ENCODE data around the gene CARD8.
"Not testable (repeated sequence)": the region's sequence is repeated elsewhere in the genome, so short reads cannot be mapped to it uniquely, and the experiment has no call there.

Gene CARD8

GRCh38 chr19:48292798-48293197 lies 37.1 kb upstream of the CARD8 start:
- Histone ChIP-seq H3K4me2 (peak overlapping the region; percentile 57; the same call in 1 of the 2 replicates), H3K4me3 (no peak overlapping the region), H3K27ac (peak overlapping the region; percentile 6; the same call in 1 of the 2 replicates), H3K9me3 (no peaks in the 10 kb centered on the region), H3K9ac (no peak overlapping the region), H3K36me3 (peaks cover 12% of the 10 kb centered on the region; the same call in 1 of the 2 replicates), H4K20me1 (no peaks in the 10 kb centered on the region), H3K4me1 (peaks cover 69% of the 10 kb centered on the region), H3K27me3 (no peaks in the 10 kb centered on the region)
- no peak for TF ChIP-seq Cebpa-rat (IDR thresholded peaks at IDR 0.05)

- not testable (repeated sequence) for H3K27me3 ChIP-seq
Observed at GRCh38 chr19:48291489-48291815, 35.7 kb upstream of the CARD8 start.

GRCh38 chr19:48290771-48291488 lies 35.2 kb upstream of the CARD8 start:
- peaks cover 58% of the 10 kb centered on the region for H3K4me1 ChIP-seq
- H3K4me3 ChIP-seq: peak overlapping the region; percentile 72
- peaks cover 9% of the 10 kb centered on the region for H3K9me3 ChIP-seq
- TF ChIP-seq Cebpa-rat (IDR thresholded peaks at IDR 0.05): no peak
- H3K9ac ChIP-seq: peak overlapping the region; percentile 79
- H3K27me3 ChIP-seq: no peaks in the 10 kb centered on the region
- H3K27ac ChIP-seq: peak overlapping the region; percentile 78
- H3K4me2 ChIP-seq: peak overlapping the region; percentile 93
- no peaks in the 10 kb centered on the region for H4K20me1 ChIP-seq
- peaks cover 30% of the 10 kb centered on the region for H3K36me3 ChIP-seq

More at GRCh38 chr19:48291489-48291815, 35.7 kb upstream of the CARD8 start:
- Histone ChIP-seq H3K4me2 (peak overlapping the region; percentile 93), H3K4me1 (peaks cover 58% of the 10 kb centered on the region), H3K4me3 (peak overlapping the region; percentile 72), H3K36me3 (peaks cover 25% of the 10 kb centered on the region), H3K9ac (peak overlapping the region; percentile 79)
- H3K27ac ChIP-seq, H4K20me1 ChIP-seq, H3K9me3 ChIP-seq: not testable (repeated sequence)

GRCh38 chr19:48290401-48290770 lies 34.7 kb upstream of the CARD8 start:
- Histone ChIP-seq H3K27ac (no peak overlapping the region), H3K4me3 (peak overlapping the region; percentile 72), H3K9ac (no peak overlapping the region), H3K36me3 (peaks cover 36% of the 10 kb centered on the region), H3K9me3 (peaks cover 15% of the 10 kb centered on the region), H3K4me2 (peak overlapping the region; percentile 93), H3K27me3 (no peaks in the 10 kb centered on the region), H3K4me1 (peaks cover 52% of the 10 kb centered on the region), H4K20me1 (no peaks in the 10 kb centered on the region)
- no peak for TF ChIP-seq Cebpa-rat (IDR thresholded peaks at IDR 0.05)

- no peak for TF ChIP-seq Cebpa-rat (IDR thresholded peaks at IDR 0.05)
- Histone ChIP-seq H3K4me3 (no peak overlapping the region), H4K20me1 (no peaks in the 10 kb centered on the region), H3K9me3 (peaks cover 26% of the 10 kb centered on the region), H3K4me1 (peaks cover 33% of the 10 kb centered on the region), H3K9ac (no peak overlapping the region), H3K4me2 (no peak overlapping the region), H3K36me3 (peaks cover 62% of the 10 kb centered on the region), H3K27me3 (no peaks in the 10 kb centered on the region), H3K27ac (no peak overlapping the region)
Observed at GRCh38 chr19:48287748-48288147, 32.0 kb upstream of the CARD8 start.

GRCh38 chr19:48284896-48285295 lies 29.2 kb upstream of the CARD8 start:
- H3K27ac ChIP-seq: no peak overlapping the region
- H3K36me3 ChIP-seq: peaks cover 91% of the 10 kb centered on the region
- H3K27me3 ChIP-seq: no peaks in the 10 kb centered on the region

GRCh38 chr19:48283908-48284307 lies 28.2 kb upstream of the CARD8 start:
- no peak overlapping the region for H3K4me2 ChIP-seq
- 0 out of 2 replicates have a peak, but pooled peaks cover 8% of the 10 kb centered on the region for H3K4me1 ChIP-seq
- H3K4me3 ChIP-seq: no peak overlapping the region
- H3K27me3 ChIP-seq: no peaks in the 10 kb centered on the region
- peaks cover 94% of the 10 kb centered on the region for H3K36me3 ChIP-seq
- no peak for TF ChIP-seq Cebpa-rat (IDR thresholded peaks at IDR 0.05)
- peaks cover 34% of the 10 kb centered on the region for H3K9me3 ChIP-seq
- no peak overlapping the region for H3K27ac ChIP-seq
- H4K20me1 ChIP-seq: no peaks in the 10 kb centered on the region
- H3K9ac ChIP-seq: no peak overlapping the region

More at GRCh38 chr19:48284896-48285295, 29.2 kb upstream of the CARD8 start:
- TF ChIP-seq Cebpa-rat (IDR thresholded peaks at IDR 0.05): no peak
- Histone ChIP-seq H4K20me1 (no peaks in the 10 kb centered on the region), H3K9ac (no peak overlapping the region), H3K9me3 (peaks cover 34% of the 10 kb centered on the region), H3K4me1 (peaks cover 8% of the 10 kb centered on the region; the same call in 1 of the 2 replicates), H3K4me2 (no peak overlapping the region), H3K4me3 (no peak overlapping the region)

- Histone ChIP-seq H3K4me2 (no peak overlapping the region), H3K4me3 (no peak overlapping the region), H3K36me3 (peaks cover 91% of the 10 kb centered on the region), H3K9me3 (peaks cover 18% of the 10 kb centered on the region), H3K27ac (no peak overlapping the region), H3K4me1 (peaks cover 22% of the 10 kb centered on the region), H3K9ac (no peak overlapping the region), H3K27me3 (no peaks in the 10 kb centered on the region), H4K20me1 (no peaks in the 10 kb centered on the region)
- TF ChIP-seq Cebpa-rat (IDR thresholded peaks at IDR 0.05): no peak
Observed at GRCh38 chr19:48279747-48280146, 24.0 kb upstream of the CARD8 start.

- Histone ChIP-seq H3K9ac (no peak overlapping the region), H4K20me1 (no peaks in the 10 kb centered on the region), H3K36me3 (peaks cover 48% of the 10 kb centered on the region), H3K27ac (no peak overlapping the region), H3K4me2 (peak overlapping the region; percentile 82; the same call in 1 of the 2 replicates), H3K4me3 (no peak overlapping the region), H3K4me1 (peaks cover 44% of the 10 kb centered on the region), H3K9me3 (no peaks in the 10 kb centered on the region), H3K27me3 (no peaks in the 10 kb centered on the region)
- TF ChIP-seq Cebpa-rat (IDR thresholded peaks at IDR 0.05): no peak
Observed at GRCh38 chr19:48274938-48275337, 19.2 kb upstream of the CARD8 start.

GRCh38 chr19:48274173-48274572 lies 18.5 kb upstream of the CARD8 start:
- Histone ChIP-seq H3K9ac (no peak overlapping the region), H3K27ac (no peak overlapping the region), H3K9me3 (no peaks in the 10 kb centered on the region), H3K4me1 (peaks cover 52% of the 10 kb centered on the region), H3K4me3 (no peak overlapping the region), H3K27me3 (no peaks in the 10 kb centered on the region), H3K36me3 (peaks cover 42% of the 10 kb centered on the region), H4K20me1 (no peaks in the 10 kb centered on the region), H3K4me2 (peak overlapping the region; percentile 82; the same call in 1 of the 2 replicates)
- TF ChIP-seq Cebpa-rat (IDR thresholded peaks at IDR 0.05): no peak

Measured in BLaER1 (cell line).